H9 (cell line): ENCODE results near the gene ACTN2. TPM values are rescaled to one million over a fixed set of nuclear protein-coding genes. Genes with fewer than 3 reads are reported as not detected.
A peak's percentile ranks its signal among the peaks of the same experiment; 100 is the strongest.

ENCODE experiments used
- DNase-seq: peaks from one replicate; pipeline ENCODE4 v3.0.0-alpha.2; 2017
- H2AFZ ChIP-seq: one replicate; pipeline ENCODE4 v1.6.1; 2013; ENCODE audit warnings: mild to moderate bottlenecking, low read length, control low read depth, moderate library complexity
- H2AK5ac ChIP-seq: 2 replicates; pipeline ENCODE4 v1.6.1; 2013; ENCODE audit warnings: low read length, control low read depth, mixed read lengths; ENCODE audit not compliant: insufficient read length
- H2BK120ac ChIP-seq: one replicate; pipeline ENCODE4 v1.6.1; 2013; ENCODE audit warnings: low read depth, mild to moderate bottlenecking, low read length, control low read depth, inconsistent platforms; ENCODE audit not compliant: poor library complexity, severe bottlenecking
- H2BK12ac ChIP-seq: 2 replicates; pipeline ENCODE4 v1.6.1; 2013; ENCODE audit warnings: low read length, control low read depth, mixed read lengths, low read depth; ENCODE audit not compliant: insufficient read length
- H2BK15ac ChIP-seq: 2 replicates; pipeline ENCODE4 v1.6.1; 2013; ENCODE audit warnings: low read depth, low read length, control low read depth
- H2BK20ac ChIP-seq: one replicate; pipeline ENCODE4 v1.6.1; 2013; ENCODE audit warnings: low read depth, mild to moderate bottlenecking, low read length, control low read depth, inconsistent platforms; ENCODE audit not compliant: poor library complexity, severe bottlenecking
- H2BK5ac ChIP-seq: 2 replicates; pipeline ENCODE4 v1.6.1; 2013; ENCODE audit warnings: low read length, control low read depth, mixed read lengths; ENCODE audit not compliant: insufficient read length
- H3K14ac ChIP-seq: 2 replicates; pipeline ENCODE4 v1.6.1; 2013; ENCODE audit warnings: low read length, control low read depth; ENCODE audit not compliant: insufficient read depth
- H3K18ac ChIP-seq: 2 replicates; pipeline ENCODE4 v1.6.1; 2013; ENCODE audit warnings: low read depth, mild to moderate bottlenecking, mixed read lengths, low read length, control low read depth; ENCODE audit not compliant: insufficient read length
- H3K23ac ChIP-seq: 2 replicates; pipeline ENCODE4 v1.6.1; 2013; ENCODE audit warnings: low read length, control low read depth, mixed read lengths, low read depth; ENCODE audit not compliant: insufficient read length
- H3K23me2 ChIP-seq: 2 replicates; pipeline ENCODE4 v1.6.1; 2013; ENCODE audit warnings: low read depth, mild to moderate bottlenecking, mixed read lengths, low read length, control low read depth; ENCODE audit not compliant: insufficient read length, poor library complexity, severe bottlenecking
- H3K27ac ChIP-seq: 2 replicates; pipeline ENCODE4 v1.5.1; 2013; ENCODE audit warnings: low read length, control low read depth, mixed read lengths, low read depth; ENCODE audit not compliant: insufficient read length
- H3K27me3 ChIP-seq: 2 replicates; pipeline ENCODE4 v1.6.1; 2013; ENCODE audit warnings: low read length, control low read depth, inconsistent platforms; ENCODE audit not compliant: insufficient read depth
- H3K4ac ChIP-seq: 2 replicates; pipeline ENCODE4 v1.6.1; 2013; ENCODE audit warnings: low read depth, mild to moderate bottlenecking, control low read depth, inconsistent platforms, low read length, moderate library complexity
- H3K4me1 ChIP-seq: 2 replicates; pipeline ENCODE4 v1.6.1; 2013; ENCODE audit warnings: low read length, control low read depth, inconsistent platforms; ENCODE audit not compliant: insufficient read depth
- H3K4me2 ChIP-seq: 2 replicates; pipeline ENCODE4 v1.6.1; 2013; ENCODE audit warnings: low read length, control low read depth, mixed read lengths; ENCODE audit not compliant: insufficient read length, insufficient read depth
- H3K56ac ChIP-seq: 2 replicates; pipeline ENCODE4 v1.6.1; 2013; ENCODE audit warnings: low read depth, mild to moderate bottlenecking, mixed read lengths, low read length, control low read depth; ENCODE audit not compliant: insufficient read length
- H3K79me1 ChIP-seq: 2 replicates; pipeline ENCODE4 v1.6.1; 2013; ENCODE audit warnings: low read depth, mild to moderate bottlenecking, moderate library complexity, low read length, control low read depth, inconsistent platforms; ENCODE audit not compliant: insufficient read depth, poor library complexity, severe bottlenecking
- H3K79me2 ChIP-seq: 2 replicates; pipeline ENCODE4 v1.6.1; 2013; ENCODE audit warnings: low read length, control low read depth, inconsistent platforms; ENCODE audit not compliant: insufficient read depth
- H3K9ac ChIP-seq: 2 replicates; pipeline ENCODE4 v1.6.1; 2013; ENCODE audit warnings: low read length, control low read depth, mixed read lengths; ENCODE audit not compliant: insufficient read length; ENCODE audit errors: extremely low read depth
- H3K9me3 ChIP-seq: one replicate; pipeline ENCODE4 v1.6.1; 2013; ENCODE audit warnings: low read depth, low read length, inconsistent platforms; ENCODE audit not compliant: control insufficient read depth
- H3T11ph ChIP-seq: one replicate; pipeline ENCODE4 v1.6.1; 2013; ENCODE audit warnings: mild to moderate bottlenecking, low read length, control low read depth, inconsistent platforms
- H4K20me1 ChIP-seq: one replicate; pipeline ENCODE4 v1.6.1; 2013; ENCODE audit not compliant: control insufficient read depth, insufficient read length, insufficient read depth
- H4K5ac ChIP-seq: 2 replicates; pipeline ENCODE4 v1.6.1; 2013; ENCODE audit warnings: low read depth, mild to moderate bottlenecking, mixed read lengths, low read length, control low read depth; ENCODE audit not compliant: insufficient read length
- H4K8ac ChIP-seq: replicated peaks from 2 replicates; pipeline ENCODE4 v1.6.1; 2013; ENCODE audit warnings: low read length, control low read depth, mixed read lengths, low read depth; ENCODE audit not compliant: insufficient read length
- H4K91ac ChIP-seq: 2 replicates; pipeline ENCODE4 v1.6.1; 2013; ENCODE audit warnings: low read depth, mild to moderate bottlenecking, moderate library complexity, mixed read lengths, low read length, control low read depth; ENCODE audit not compliant: insufficient read length
- H3K27ac Mint-ChIP-seq, 3 experiments: 2 replicates in 2 of 3; 3 replicates in 1 of 3; pipeline ENCODE4 v1.8.0; 2020 to 2021; ENCODE audit warnings: mixed read lengths in 3 of 3, mild to moderate bottlenecking in 1 of 3, moderate library complexity in 1 of 3
- H3K27me3 Mint-ChIP-seq: 2 replicates; pipeline ENCODE4 v1.8.0; 2021; ENCODE audit warnings: low read depth, mild to moderate bottlenecking, moderate library complexity, mixed read lengths
- H3K36me3 Mint-ChIP-seq, 3 experiments: 2 replicates in 2 of 3; 3 replicates in 1 of 3; pipeline ENCODE4 v1.8.0; 2020 to 2021; ENCODE audit warnings: low read depth in 3 of 3, mixed read lengths in 3 of 3; ENCODE audit not compliant: insufficient read depth in 1 of 3
- H3K4me1 Mint-ChIP-seq, 2 experiments: 2 replicates each; pipeline ENCODE4 v1.8.0; 2020; ENCODE audit warnings: mixed read lengths in 2 of 2
- H3K4me3 Mint-ChIP-seq, 2 experiments: 2 replicates in 1 of 2; 3 replicates in 1 of 2; pipeline ENCODE4 v1.8.0; 2020 to 2021; ENCODE audit warnings: mild to moderate bottlenecking in 2 of 2, mixed read lengths in 2 of 2, moderate library complexity in 1 of 2
- H3K9me3 Mint-ChIP-seq, 2 experiments: 2 replicates in 1 of 2; 3 replicates in 1 of 2; pipeline ENCODE4 v1.8.0; 2020; ENCODE audit warnings: mild to moderate bottlenecking in 2 of 2, mixed read lengths in 2 of 2, moderate library complexity in 1 of 2
- WGBS: extraction: QIAGEN DNeasy Blood & Tissue Kit; methylation state at CpG from one replicate; pipeline ENCODE4 v1.1.7; 2013; ENCODE audit warnings: missing lambda C conversion rate, low lambda C conversion rate, mixed read lengths; ENCODE audit not compliant: insufficient read length; ENCODE audit errors: extremely low coverage; 5-methylcytosine and 5-hydroxymethylcytosine counted together
- long read RNA-seq: library from polyadenylated mRNA; unstranded; transcript quantifications from one replicate; pipeline ENCODE4 v2.0.0, GENCODE V29; 2020
- total RNA-seq: library from RNA; stranded (reverse); gene quantifications from 2 replicates; pipeline ENCODE4 v1.2.1, GENCODE V29; 2021
- TF ChIP-seq, protein P1 (sequence below): fragments of 200-600 bp; sonication (generic); conservative IDR thresholded peaks from 3 replicates; pipeline ENCODE4 v1.8.0; 2021; ENCODE audit warnings: antibody characterized with exemption, mild to moderate bottlenecking

Gene ACTN2
- 0.92 and 2.3 TPM in 2 replicates for total RNA-seq
- long read RNA-seq, partial matches to known transcripts = 0 of 5 reads
- long read RNA-seq, other reads (novel, unspliced or antisense) = 4 of 5 reads

DNA sequence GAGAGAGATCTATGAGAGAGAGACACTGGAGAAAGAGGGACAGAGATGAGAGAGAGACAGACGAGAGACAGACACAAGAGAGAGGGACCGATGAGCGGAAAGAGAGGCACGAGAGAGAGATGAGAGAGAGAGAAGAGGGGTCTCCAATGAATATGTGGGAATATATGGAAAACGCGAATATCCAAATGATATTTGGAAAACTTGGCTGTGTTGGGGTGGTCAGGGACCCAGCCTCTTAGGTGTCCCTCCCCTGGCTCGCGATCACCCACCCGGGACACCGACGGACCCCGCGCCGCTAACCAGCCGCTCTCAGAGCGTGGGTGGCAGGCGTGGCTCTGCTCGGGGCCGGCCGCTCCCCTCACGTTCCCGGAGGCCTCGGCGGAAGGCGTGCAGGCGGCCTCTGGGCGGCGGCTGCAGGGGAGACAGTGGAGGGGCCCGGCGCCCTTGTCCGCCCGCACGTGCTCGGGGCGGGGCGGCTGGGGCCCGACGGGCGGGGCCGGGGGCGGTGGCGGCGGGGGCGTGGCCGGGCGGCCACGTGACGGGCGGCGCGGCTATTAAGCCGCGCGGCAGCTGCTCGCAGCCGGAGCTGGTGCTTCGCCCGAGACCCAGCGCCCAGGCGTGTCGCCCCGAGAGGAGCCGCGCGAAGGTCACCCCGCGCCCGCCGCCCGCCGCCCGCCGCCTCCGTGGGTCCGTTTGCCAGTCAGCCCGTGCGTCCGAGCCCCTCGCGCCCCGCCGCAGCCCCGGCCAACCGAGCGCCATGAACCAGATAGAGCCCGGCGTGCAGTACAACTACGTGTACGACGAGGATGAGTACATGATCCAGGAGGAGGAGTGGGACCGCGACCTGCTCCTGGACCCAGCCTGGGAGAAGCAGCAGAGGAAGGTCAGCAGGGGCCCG, at the start of gene ACTN2:
TSS of gene ACTN2 (plus strand) at position 583 of the 898 bp plus-strand sequence. CDS start at position 758, 175 bp downstream.
- no peaks in the 10 kb centered on the region for H3K23me2 ChIP-seq
- no peaks in the 10 kb centered on the region for H3K9me3 ChIP-seq
- no CpG with 5 or more reads among the region's 93 CpGs for WGBS
- no peak within 1 kb of the TSS for H3K27ac ChIP-seq
- no peak within 1 kb of the TSS for H2BK5ac ChIP-seq
- H4K5ac ChIP-seq = no peak within 1 kb of the TSS
- H2AK5ac ChIP-seq = no peak within 1 kb of the TSS
- H3K27ac Mint-ChIP-seq = peak within 1 kb of the TSS in 1 of 3 experiments; percentile 52; a peak in 1 of 7 replicates
- no peak within 1 kb of the TSS for H2BK120ac ChIP-seq
- peak within 1 kb of the TSS; percentile 48 for H3K4me2 ChIP-seq
- H3K27me3 Mint-ChIP-seq = peaks cover 53% of the 10 kb centered on the region
- H2BK15ac ChIP-seq = peak within 1 kb of the TSS; percentile 58; the same call in 1 of the 2 replicates
- no peaks in the 10 kb centered on the region for H3K79me2 ChIP-seq
- H4K8ac ChIP-seq = no peak within 1 kb of the TSS
- DNase-seq = peak; percentile 76
- no peak within 1 kb of the TSS for H4K91ac ChIP-seq
- peaks cover 5 to 7% (median 6%) of the 10 kb centered on the region in 3 experiments; a peak in 4 of 7 replicates for H3K36me3 Mint-ChIP-seq
- H3K9ac ChIP-seq = no peak within 1 kb of the TSS
- H3K79me1 ChIP-seq = no peaks in the 10 kb centered on the region
- H3K23ac ChIP-seq = no peak within 1 kb of the TSS
- no peak within 1 kb of the TSS for H2BK20ac ChIP-seq
- peaks cover 15% of the 10 kb centered on the region; the same call in 1 of the 2 replicates for H3K27me3 ChIP-seq
- peak within 1 kb of the TSS; percentile 59 to 80 for H3K4me3 Mint-ChIP-seq
- peaks cover 6 to 8% of the 10 kb centered on the region in 2 experiments for H3K9me3 Mint-ChIP-seq
- peak within 1 kb of the TSS; percentile 63 for H3K18ac ChIP-seq
- H3K14ac ChIP-seq = peak within 1 kb of the TSS; percentile 85
- H3K4me1 ChIP-seq = no peaks in the 10 kb centered on the region
- H4K20me1 ChIP-seq = no peaks in the 10 kb centered on the region
- H3T11ph ChIP-seq = no peak within 1 kb of the TSS
- H2BK12ac ChIP-seq = no peak within 1 kb of the TSS
- H3K56ac ChIP-seq = no peak within 1 kb of the TSS
- TF ChIP-seq, protein P1, sequence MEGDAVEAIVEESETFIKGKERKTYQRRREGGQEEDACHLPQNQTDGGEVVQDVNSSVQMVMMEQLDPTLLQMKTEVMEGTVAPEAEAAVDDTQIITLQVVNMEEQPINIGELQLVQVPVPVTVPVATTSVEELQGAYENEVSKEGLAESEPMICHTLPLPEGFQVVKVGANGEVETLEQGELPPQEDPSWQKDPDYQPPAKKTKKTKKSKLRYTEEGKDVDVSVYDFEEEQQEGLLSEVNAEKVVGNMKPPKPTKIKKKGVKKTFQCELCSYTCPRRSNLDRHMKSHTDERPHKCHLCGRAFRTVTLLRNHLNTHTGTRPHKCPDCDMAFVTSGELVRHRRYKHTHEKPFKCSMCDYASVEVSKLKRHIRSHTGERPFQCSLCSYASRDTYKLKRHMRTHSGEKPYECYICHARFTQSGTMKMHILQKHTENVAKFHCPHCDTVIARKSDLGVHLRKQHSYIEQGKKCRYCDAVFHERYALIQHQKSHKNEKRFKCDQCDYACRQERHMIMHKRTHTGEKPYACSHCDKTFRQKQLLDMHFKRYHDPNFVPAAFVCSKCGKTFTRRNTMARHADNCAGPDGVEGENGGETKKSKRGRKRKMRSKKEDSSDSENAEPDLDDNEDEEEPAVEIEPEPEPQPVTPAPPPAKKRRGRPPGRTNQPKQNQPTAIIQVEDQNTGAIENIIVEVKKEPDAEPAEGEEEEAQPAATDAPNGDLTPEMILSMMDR = no peak
- H3K4ac ChIP-seq = no peak within 1 kb of the TSS
- peaks cover 14% of the 10 kb centered on the region in 2 experiments for H3K4me1 Mint-ChIP-seq
- H2AFZ ChIP-seq = no peak within 1 kb of the TSS
